C4-2B (cell line): ENCODE results near the gene EPHB2.

Source experiments
- H3K27ac ChIP-seq: fragments of 450-650 bp; 2 replicates; pipeline ENCODE4 v1.5.1; 2017
- ZFX ChIP-seq: fragments of 450-650 bp; IDR thresholded peaks from 2 replicates; pipeline ENCODE4 v1.6.1; 2017
- TF ChIP-seq, protein P1 (sequence below): fragments of 450-650 bp; conservative IDR thresholded peaks from 2 replicates; pipeline ENCODE4 v1.5.1; 2017; ENCODE audit warnings: mild to moderate bottlenecking

The EPHB2 gene

DNA sequence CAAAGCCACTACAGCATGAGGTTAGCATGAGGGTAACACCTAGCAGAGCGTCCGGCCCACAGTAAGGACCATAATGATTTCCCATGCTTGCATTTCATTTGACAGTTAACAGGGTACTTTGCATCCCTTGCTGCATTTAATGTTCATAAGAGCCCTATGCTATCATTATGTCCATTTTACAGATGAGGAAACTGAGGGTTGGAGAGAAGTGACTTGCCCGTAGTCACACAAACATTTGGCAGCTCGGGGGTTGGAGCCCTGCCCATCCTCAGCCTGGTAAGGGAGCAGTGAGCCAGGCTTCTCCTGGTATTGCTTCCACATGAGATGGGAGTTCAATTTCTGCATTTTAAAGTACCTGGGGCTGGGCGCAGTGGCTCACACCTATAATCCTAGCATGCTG lies 16.5 kb upstream of the EPHB2 start:
- H3K27ac ChIP-seq, result no peak overlapping the region
- TF ChIP-seq, protein P1, sequence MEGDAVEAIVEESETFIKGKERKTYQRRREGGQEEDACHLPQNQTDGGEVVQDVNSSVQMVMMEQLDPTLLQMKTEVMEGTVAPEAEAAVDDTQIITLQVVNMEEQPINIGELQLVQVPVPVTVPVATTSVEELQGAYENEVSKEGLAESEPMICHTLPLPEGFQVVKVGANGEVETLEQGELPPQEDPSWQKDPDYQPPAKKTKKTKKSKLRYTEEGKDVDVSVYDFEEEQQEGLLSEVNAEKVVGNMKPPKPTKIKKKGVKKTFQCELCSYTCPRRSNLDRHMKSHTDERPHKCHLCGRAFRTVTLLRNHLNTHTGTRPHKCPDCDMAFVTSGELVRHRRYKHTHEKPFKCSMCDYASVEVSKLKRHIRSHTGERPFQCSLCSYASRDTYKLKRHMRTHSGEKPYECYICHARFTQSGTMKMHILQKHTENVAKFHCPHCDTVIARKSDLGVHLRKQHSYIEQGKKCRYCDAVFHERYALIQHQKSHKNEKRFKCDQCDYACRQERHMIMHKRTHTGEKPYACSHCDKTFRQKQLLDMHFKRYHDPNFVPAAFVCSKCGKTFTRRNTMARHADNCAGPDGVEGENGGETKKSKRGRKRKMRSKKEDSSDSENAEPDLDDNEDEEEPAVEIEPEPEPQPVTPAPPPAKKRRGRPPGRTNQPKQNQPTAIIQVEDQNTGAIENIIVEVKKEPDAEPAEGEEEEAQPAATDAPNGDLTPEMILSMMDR, result no peak
- no peak for TF ChIP-seq ZFX

DNA sequence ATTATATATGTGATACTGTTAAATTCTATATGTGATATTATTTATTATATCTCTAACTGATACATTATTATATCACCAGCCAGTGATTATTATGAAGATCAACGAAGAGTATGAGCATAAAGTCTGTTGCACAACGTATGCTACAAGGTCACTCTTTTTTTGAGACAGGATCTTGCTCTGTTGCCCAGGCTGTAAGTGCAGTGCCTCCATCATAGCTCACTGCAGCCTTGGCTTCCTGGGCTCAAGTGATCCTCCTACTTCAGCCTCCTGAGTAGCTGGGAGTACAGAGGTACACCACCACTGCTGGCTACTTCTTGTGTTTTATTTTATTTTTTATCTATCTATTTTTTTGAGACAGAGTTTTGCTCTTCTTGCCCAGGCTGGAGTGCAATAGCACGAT lies 14.0 kb upstream of the EPHB2 start:
- H3K27ac ChIP-seq, result no peak overlapping the region
- TF ChIP-seq, protein P1, result no peak
- TF ChIP-seq ZFX, result no peak

DNA sequence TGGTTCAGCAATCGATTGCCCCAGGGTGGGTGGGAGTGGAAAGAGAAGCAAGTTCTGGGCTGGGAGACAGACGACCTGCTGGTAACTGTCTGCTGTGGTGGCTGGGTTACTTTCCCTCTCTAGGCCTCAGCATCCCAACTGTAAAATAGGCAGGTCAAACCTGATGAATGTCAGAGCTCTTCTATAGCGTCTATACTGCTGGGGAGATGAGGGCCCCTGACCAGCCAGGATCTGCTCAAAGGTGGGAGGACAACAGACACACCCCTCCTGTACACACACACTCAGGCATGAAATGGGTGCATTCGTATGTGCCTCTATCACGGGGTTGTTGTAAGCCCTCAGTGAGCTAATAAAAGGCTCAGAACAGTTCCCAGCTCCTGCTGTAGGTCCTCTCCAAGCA lies 12.7 kb upstream of the EPHB2 start:
- TF ChIP-seq, protein P1, result no peak
- no peak for TF ChIP-seq ZFX

DNA sequence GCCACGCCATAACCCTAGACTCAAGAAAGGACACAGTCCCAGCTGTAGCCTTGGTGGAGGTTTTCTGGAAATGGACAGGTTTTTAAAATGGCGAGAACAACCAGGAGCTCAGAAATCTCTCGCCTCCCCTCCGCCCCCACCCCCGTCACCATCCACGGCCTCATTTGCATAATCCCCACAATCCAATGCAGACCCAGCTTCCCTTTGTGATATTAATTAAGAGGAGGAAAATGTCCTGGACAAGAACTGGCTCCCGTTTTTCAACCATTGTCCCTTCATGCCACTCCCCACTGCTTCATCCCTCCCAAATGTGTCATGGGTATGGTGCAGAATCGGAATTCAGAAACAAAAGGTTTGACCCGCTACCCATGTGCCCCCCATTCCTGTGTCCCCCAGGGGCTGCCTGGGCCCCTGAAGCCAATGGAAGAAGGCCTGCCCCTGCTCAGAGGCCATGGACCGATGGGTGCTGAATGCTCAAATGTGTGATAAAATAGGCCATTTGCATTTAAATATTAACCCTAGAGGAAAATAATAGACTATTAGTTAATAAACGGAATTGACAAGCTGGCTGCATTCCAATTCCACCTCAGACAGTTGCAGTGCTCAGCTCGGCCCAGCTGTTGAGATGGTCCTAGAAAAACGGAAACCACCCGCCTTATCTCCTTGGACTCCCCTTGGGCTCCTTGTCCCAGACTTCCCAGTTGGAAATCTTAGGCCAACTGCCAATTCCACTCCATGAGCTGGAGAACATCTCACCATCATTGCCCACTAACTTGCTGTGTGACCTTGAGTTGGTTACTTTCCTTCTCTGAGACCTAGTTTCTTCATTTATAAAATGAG lies 10.7 kb upstream of the EPHB2 start:
- no peak overlapping the region for H3K27ac ChIP-seq
- TF ChIP-seq ZFX, result no peak
- TF ChIP-seq, protein P1, result no peak

More for the DNA sequence above, 12.7 kb upstream of the EPHB2 start:
- H3K27ac ChIP-seq, result no peak overlapping the region

DNA sequence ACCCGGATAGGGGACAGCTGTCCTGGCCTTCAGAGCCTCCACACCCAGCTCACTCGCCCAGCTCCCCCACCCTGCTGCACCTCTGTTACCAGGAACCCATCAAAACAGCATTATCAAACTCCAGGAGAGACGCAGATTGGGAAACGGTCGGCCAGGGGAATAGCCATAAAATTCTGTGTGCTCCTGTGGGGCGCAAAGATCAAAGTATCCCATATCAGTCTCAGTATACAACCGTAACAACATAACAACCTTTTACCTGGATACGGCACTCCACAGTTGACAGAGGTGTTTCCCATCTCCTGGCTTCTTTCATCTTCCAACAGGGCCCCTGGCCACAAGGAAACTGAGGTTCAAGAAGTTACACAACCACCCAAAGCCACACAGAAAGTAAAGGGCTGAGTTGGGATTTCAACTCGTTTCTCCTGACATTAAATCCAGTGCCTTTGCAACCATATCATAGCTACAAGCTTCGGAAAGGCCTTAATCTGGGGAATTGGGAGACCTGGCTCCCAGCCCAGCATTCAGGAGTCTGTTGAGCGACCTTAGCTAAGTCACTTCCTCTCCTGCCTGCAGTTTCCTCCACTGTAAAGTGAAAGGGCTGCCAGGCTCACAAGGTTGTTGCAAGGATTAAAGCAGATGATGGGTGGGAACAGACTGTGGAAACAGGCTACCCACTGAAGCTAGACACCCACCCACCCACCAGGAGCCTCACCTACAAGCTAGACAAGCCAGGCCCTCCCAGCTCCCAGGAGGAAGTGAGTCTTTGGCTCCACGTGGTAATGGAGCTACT lies 8.1 kb upstream of the EPHB2 start:
- H3K27ac ChIP-seq, result no peak overlapping the region
- TF ChIP-seq, protein P1, result no peak
- no peak for TF ChIP-seq ZFX

DNA sequence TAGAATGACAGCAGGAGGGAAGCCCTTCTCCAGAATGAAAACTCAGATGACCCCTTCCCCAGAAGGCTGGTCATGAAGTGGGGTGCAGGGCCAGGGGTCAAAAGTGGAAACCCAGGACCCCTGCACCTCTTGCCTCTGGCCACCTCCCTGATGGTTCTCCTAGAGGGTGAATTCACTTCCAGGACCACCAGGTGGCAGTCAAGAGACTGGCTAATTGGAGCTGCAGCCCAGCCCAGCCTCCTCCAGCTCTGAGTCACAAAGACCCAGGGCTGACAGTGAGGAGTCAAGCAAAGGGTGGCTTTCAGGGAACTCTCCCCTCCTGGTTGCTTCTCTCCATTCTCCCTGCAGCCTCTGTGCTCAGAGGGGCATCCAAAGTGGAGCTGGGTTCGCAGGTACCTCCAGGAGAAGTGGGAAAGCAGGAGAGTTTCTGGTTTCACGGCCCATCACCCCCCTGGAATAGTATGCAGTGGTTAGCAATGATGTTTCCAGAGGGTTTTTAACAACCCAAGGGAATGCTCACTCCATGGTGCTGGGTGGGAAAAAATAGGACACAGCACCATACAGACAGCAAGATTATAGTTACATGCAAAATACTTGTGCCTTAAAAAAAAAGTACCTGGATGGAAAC lies 6.1 kb upstream of the EPHB2 start:
- no peak overlapping the region for H3K27ac ChIP-seq
- TF ChIP-seq, protein P1, result peak; percentile 77
- no peak for TF ChIP-seq ZFX
